Trophoblast cell (in vitro differentiated cells and primary cell): ENCODE results near the gene RFX3.
A peak's percentile ranks its signal among the peaks of the same experiment; 100 is the strongest.

ENCODE experiments used
- DNase-seq, 2 donors: peaks; one replicate each; pipeline ENCODE4 v3.0.0-alpha.2; 2016
- H2AFZ ChIP-seq: 2 replicates; pipeline ENCODE4 v1.6.1; 2013; ENCODE audit warnings: low read length, moderate library complexity, mild to moderate bottlenecking; ENCODE audit not compliant: insufficient read depth, poor library complexity
- H2AK5ac ChIP-seq: 2 replicates; pipeline ENCODE4 v1.6.1; 2013; ENCODE audit warnings: mild to moderate bottlenecking, low read length
- H2BK120ac ChIP-seq: 2 replicates; pipeline ENCODE4 v1.6.1; 2013; ENCODE audit warnings: low read length, mild to moderate bottlenecking, moderate library complexity; ENCODE audit not compliant: insufficient read depth, poor library complexity
- H2BK12ac ChIP-seq: 2 replicates; pipeline ENCODE4 v1.6.1; 2013; ENCODE audit warnings: mild to moderate bottlenecking, low read length, moderate library complexity
- H2BK5ac ChIP-seq: 2 replicates; pipeline ENCODE4 v1.6.1; 2013; ENCODE audit warnings: low read length, low read depth, moderate library complexity, mild to moderate bottlenecking; ENCODE audit not compliant: poor library complexity
- H3K14ac ChIP-seq: 2 replicates; pipeline ENCODE4 v1.6.1; 2013; ENCODE audit warnings: mild to moderate bottlenecking, low read length
- H3K18ac ChIP-seq: 2 replicates; pipeline ENCODE4 v1.6.1; 2013; ENCODE audit warnings: mild to moderate bottlenecking, low read length
- H3K23ac ChIP-seq: 2 replicates; pipeline ENCODE4 v1.6.1; 2013; ENCODE audit warnings: low read length
- H3K27ac ChIP-seq: 2 replicates; pipeline ENCODE4 v1.5.1; 2013; ENCODE audit warnings: low read depth, mild to moderate bottlenecking, inconsistent platforms, low read length, moderate library complexity
- H3K27me3 ChIP-seq: 2 replicates; pipeline ENCODE4 v1.6.1; 2013; ENCODE audit warnings: inconsistent platforms, mild to moderate bottlenecking, low read length, moderate library complexity; ENCODE audit not compliant: insufficient read depth
- H3K36me3 ChIP-seq, 2 experiments: 1 replicate in 1 of 2; 2 replicates in 1 of 2; pipeline ENCODE4 v1.6.1; 2013; ENCODE audit warnings: low read length in 2 of 2, mild to moderate bottlenecking in 2 of 2, moderate library complexity in 1 of 2; ENCODE audit not compliant: insufficient read depth in 2 of 2, control insufficient read depth in 1 of 2
- H3K4ac ChIP-seq: 2 replicates; pipeline ENCODE4 v1.6.1; 2013; ENCODE audit warnings: low read depth, mild to moderate bottlenecking, low read length, moderate library complexity
- H3K4me1 ChIP-seq, 2 experiments: 1 replicate in 1 of 2; 2 replicates in 1 of 2; pipeline ENCODE4 v1.6.1; 2013; ENCODE audit warnings: low read length in 2 of 2, mild to moderate bottlenecking in 2 of 2, moderate library complexity in 1 of 2; ENCODE audit not compliant: insufficient read depth in 2 of 2, control insufficient read depth in 1 of 2
- H3K4me2 ChIP-seq: 2 replicates; pipeline ENCODE4 v1.6.1; 2013; ENCODE audit warnings: inconsistent platforms, mild to moderate bottlenecking, low read length, moderate library complexity
- H3K4me3 ChIP-seq: 2 replicates; pipeline ENCODE4 v1.5.1; 2013; ENCODE audit warnings: mild to moderate bottlenecking, low read depth, low read length, inconsistent platforms
- H3K79me1 ChIP-seq: one replicate; pipeline ENCODE4 v1.6.1; 2013; ENCODE audit warnings: low read length
- H3K79me2 ChIP-seq: 2 replicates; pipeline ENCODE4 v1.6.1; 2013; ENCODE audit warnings: low read length, mild to moderate bottlenecking; ENCODE audit not compliant: control insufficient read depth, insufficient read depth, poor library complexity
- H3K9ac ChIP-seq: 2 replicates; pipeline ENCODE4 v1.6.1; 2013; ENCODE audit warnings: mild to moderate bottlenecking, low read length
- H3K9me3 ChIP-seq: 2 replicates; pipeline ENCODE4 v1.6.1; 2013; ENCODE audit warnings: low read depth, mild to moderate bottlenecking, control low read depth, inconsistent platforms, low read length; ENCODE audit not compliant: insufficient read depth
- H4K12ac ChIP-seq: 2 replicates; pipeline ENCODE4 v1.6.1; 2013; ENCODE audit warnings: low read depth, mild to moderate bottlenecking, low read length, moderate library complexity
- H4K8ac ChIP-seq: 2 replicates; pipeline ENCODE4 v1.6.1; 2013; ENCODE audit warnings: low read depth, mild to moderate bottlenecking, low read length, moderate library complexity
- H4K91ac ChIP-seq: one replicate; pipeline ENCODE4 v1.6.1; 2013; ENCODE audit warnings: low read depth, mild to moderate bottlenecking, low read length, moderate library complexity

RFX3 gene

GRCh38 chr9:3170819-3171218, 355.0 kb downstream of the RFX3 start:
- no peak overlapping the region for H3K14ac ChIP-seq
- no peak overlapping the region for H4K12ac ChIP-seq
- H2BK5ac ChIP-seq: no peak overlapping the region
- no peak overlapping the region for H3K4me3 ChIP-seq
- no peak overlapping the region for H2AK5ac ChIP-seq
- H3K27me3 ChIP-seq: no peaks in the 10 kb centered on the region
- H3K79me1 ChIP-seq: no peaks in the 10 kb centered on the region
- no peaks in the 10 kb centered on the region for H3K9me3 ChIP-seq
- H4K8ac ChIP-seq: no peak overlapping the region
- H3K36me3 ChIP-seq: no peaks in the 10 kb centered on the region
- H3K79me2 ChIP-seq: no peaks in the 10 kb centered on the region
- no peak overlapping the region for H3K23ac ChIP-seq
- no peak overlapping the region for H3K4ac ChIP-seq
- no peaks in the 10 kb centered on the region for H3K4me1 ChIP-seq
- no peak overlapping the region for H3K18ac ChIP-seq
- no peak overlapping the region for H3K4me2 ChIP-seq
- peak in 1 of 2 donors; percentile 20 for DNase-seq
- H2BK12ac ChIP-seq: no peak overlapping the region
- H2AFZ ChIP-seq: no peak overlapping the region
- no peak overlapping the region for H4K91ac ChIP-seq
- H2BK120ac ChIP-seq: no peak overlapping the region
- no peak overlapping the region for H3K9ac ChIP-seq
- no peak overlapping the region for H3K27ac ChIP-seq
